Anterior cingulate cortex (tissue), 58 donors: ENCODE measurements around the gene SURF2.

ENCODE experiments used
- DNase-seq, 58 donors: peaks; one replicate each; lab custom pipeline; 2025; lab: John Stamatoyannopoulos, UW

SURF2 gene

GRCh38 chr9:133394687-133395271 lies 38.4 kb downstream of the SURF2 start:
- no peak for DNase-seq

- no peak for DNase-seq
Observed at GRCh38 chr9:133396952-133397351, 40.6 kb downstream of the SURF2 start.

- no peak for DNase-seq
Observed at GRCh38 chr9:133397370-133397769, 41.0 kb downstream of the SURF2 start.

- no peak for DNase-seq
Observed at GRCh38 chr9:133397895-133398294, 41.5 kb downstream of the SURF2 start.

- DNase-seq, result no peak
Observed at GRCh38 chr9:133400292-133400691, 43.9 kb downstream of the SURF2 start.

- no peak for DNase-seq
Observed at GRCh38 chr9:133401588-133401987, 45.2 kb downstream of the SURF2 start.

GRCh38 chr9:133402689-133403088 lies 46.3 kb downstream of the SURF2 start:
- no peak for DNase-seq

GRCh38 chr9:133403766-133404453 lies 47.6 kb downstream of the SURF2 start:
- peak in 1 of 58 donors; percentile 7 for DNase-seq

- DNase-seq, result no peak
Observed at GRCh38 chr9:133404454-133405002, 48.2 kb downstream of the SURF2 start.

GRCh38 chr9:133405508-133406438 lies 49.4 kb downstream of the SURF2 start:
- DNase-seq, result no peak

GRCh38 chr9:133406480-133407307 lies 50.3 kb downstream of the SURF2 start:
- peak in 53 of 58 donors; percentile 4 to 80 (median 54) for DNase-seq

GRCh38 chr9:133408042-133408441 lies 51.7 kb downstream of the SURF2 start:
- no peak for DNase-seq
